ENCODE data around the gene STK32B. TPM values are rescaled to one million over a fixed set of nuclear protein-coding genes. Genes with fewer than 3 reads are reported as not detected.

The STK32B gene
- total RNA-seq, 1 experiment from 2014 or later = 1.1 TPM

DNA sequence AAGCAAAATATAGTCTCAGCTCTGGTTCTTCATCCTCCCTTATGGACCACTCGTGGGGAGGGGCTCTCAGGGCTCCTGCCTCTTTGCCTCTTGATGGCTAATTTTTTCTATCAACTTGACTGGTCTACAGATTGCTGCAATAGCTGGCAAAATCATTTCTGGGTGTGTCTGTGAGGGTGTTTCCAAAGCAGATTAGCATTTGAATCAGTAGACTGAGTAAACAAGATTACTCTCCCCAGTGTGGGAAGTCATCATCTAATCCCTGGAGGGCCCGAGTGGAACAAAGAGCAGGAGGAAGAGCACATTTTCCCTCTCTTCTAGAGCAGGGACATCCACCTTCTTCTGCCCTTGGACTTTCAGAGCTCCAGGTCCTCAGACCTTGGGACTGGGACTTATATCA, 153.5 kb downstream of the STK32B start:
- Histone ChIP-seq H3K4me2 (ENCODE audit: low read length) (no peak overlapping the region), H4K20me1 (ENCODE audit: low read length) (no peaks in the 10 kb centered on the region), H3K79me2 (ENCODE audit: low read length) (no peaks in the 10 kb centered on the region), H3K4me3 (ENCODE audit: low read length) (no peak overlapping the region), H3K9ac (ENCODE audit: low read length) (no peak overlapping the region), H3K4me1 (ENCODE audit: insufficient read depth, low read length) (peaks cover 6% of the 10 kb centered on the region), H3K27ac (ENCODE audit: low read length) (no peak overlapping the region; the same call in 1 of the 2 replicates), H3K27me3 (ENCODE audit: low read length) (no peaks in the 10 kb centered on the region), H2AFZ (ENCODE audit: low read length) (no peak overlapping the region), H3K36me3 (ENCODE audit: low read depth, low read length) (no peaks in the 10 kb centered on the region), H3F3A (ENCODE audit: low read length, unreplicated experiment) (no peaks in the 10 kb centered on the region), H3K9me3 (ENCODE audit: low read length) (no peaks in the 10 kb centered on the region), H3K9me2 (replicated peaks; ENCODE audit: low read length) (no peaks in the 10 kb centered on the region)
- ChIA-PET CTCF (no interaction called here), POLR2A (ENCODE audit: unreplicated experiment) (no interaction called here)
- peak; percentile 40 for DNase-seq
- BruUV-seq (replicated peaks) = no TSS peak
- ATAC-seq = no peak
- TF ChIP-seq, protein P1, sequence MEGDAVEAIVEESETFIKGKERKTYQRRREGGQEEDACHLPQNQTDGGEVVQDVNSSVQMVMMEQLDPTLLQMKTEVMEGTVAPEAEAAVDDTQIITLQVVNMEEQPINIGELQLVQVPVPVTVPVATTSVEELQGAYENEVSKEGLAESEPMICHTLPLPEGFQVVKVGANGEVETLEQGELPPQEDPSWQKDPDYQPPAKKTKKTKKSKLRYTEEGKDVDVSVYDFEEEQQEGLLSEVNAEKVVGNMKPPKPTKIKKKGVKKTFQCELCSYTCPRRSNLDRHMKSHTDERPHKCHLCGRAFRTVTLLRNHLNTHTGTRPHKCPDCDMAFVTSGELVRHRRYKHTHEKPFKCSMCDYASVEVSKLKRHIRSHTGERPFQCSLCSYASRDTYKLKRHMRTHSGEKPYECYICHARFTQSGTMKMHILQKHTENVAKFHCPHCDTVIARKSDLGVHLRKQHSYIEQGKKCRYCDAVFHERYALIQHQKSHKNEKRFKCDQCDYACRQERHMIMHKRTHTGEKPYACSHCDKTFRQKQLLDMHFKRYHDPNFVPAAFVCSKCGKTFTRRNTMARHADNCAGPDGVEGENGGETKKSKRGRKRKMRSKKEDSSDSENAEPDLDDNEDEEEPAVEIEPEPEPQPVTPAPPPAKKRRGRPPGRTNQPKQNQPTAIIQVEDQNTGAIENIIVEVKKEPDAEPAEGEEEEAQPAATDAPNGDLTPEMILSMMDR (conservative IDR thresholded peaks at IDR 0.05; ENCODE audit: low read depth, low read length) = no peak
- no peak for TF ChIP-seq EZH2phosphoT487 (IDR thresholded peaks at IDR 0.05; ENCODE audit: borderline replicate concordance, low read length)
- no peak for TF ChIP-seq EZH2 (IDR thresholded peaks at IDR 0.05; ENCODE audit: low read length, unreplicated experiment)
- intact Hi-C loops (cut with micrococcal nuclease) = no loop called here

DNA sequence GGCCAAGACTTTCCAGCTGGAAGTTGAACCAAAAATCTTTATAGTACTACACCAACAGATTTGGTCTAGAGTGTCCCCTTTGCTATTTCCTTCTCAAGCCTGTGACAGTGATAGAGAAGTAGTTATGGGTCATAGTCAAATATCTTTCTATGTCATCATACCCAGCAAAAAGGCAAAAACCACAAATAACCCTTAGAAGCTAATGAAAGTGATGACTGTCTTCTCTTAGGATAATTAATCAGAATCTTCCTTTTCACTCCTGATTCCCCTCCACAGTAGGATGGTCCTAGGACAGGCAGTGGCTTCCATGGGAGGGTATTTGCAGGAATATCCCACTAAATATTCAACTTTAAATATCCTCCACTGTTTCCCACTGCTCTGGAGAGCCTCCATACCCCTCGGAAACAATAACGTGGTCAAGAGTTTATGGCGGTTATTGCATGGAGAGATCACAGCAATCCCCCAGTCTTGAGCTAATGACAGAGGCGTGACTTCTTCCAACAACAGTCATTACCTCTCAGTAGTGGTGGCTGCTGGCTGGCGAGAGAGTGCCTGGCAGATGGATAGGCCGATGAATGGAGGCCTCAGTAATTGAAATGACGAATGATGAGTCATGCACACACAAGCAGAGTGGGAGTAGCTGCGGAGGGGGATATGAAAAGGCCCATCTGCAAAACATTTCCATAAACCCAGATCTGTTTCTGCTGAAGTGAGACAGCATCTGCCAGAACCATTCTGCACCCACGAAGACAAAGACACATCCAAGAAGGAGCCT, 154.9 kb downstream of the STK32B start:
- no peaks in the 10 kb centered on the region for H3K9me2 ChIP-seq (replicated peaks; ENCODE audit: low read length)
- no peak overlapping the region for H3K4me3 ChIP-seq (ENCODE audit: low read length)
- peaks cover 6% of the 10 kb centered on the region for H3K4me1 ChIP-seq (ENCODE audit: insufficient read depth, low read length)
- peak; percentile 80 for ATAC-seq
- no peaks in the 10 kb centered on the region for H3K9me3 ChIP-seq (ENCODE audit: low read length)
- H3K27me3 ChIP-seq (ENCODE audit: low read length) = no peaks in the 10 kb centered on the region
- no peak overlapping the region for H3K9ac ChIP-seq (ENCODE audit: low read length)
- peak; percentile 69 for DNase-seq
- H3K36me3 ChIP-seq (ENCODE audit: low read depth, low read length) = no peaks in the 10 kb centered on the region
- intact Hi-C loops (cut with micrococcal nuclease) = no loop called here
- H3F3A ChIP-seq (ENCODE audit: low read length, unreplicated experiment) = no peaks in the 10 kb centered on the region
- ChIA-PET CTCF (no interaction called here), POLR2A (ENCODE audit: unreplicated experiment) (no interaction called here)
- no peak overlapping the region for H2AFZ ChIP-seq (ENCODE audit: low read length)
- TF ChIP-seq EZH2phosphoT487 (IDR thresholded peaks at IDR 0.05; ENCODE audit: borderline replicate concordance, low read length) (no peak), EZH2 (IDR thresholded peaks at IDR 0.05; ENCODE audit: low read length, unreplicated experiment) (no peak)
- TF ChIP-seq, protein P1 (conservative IDR thresholded peaks at IDR 0.05; ENCODE audit: low read depth, low read length) = no peak
- H3K4me2 ChIP-seq (ENCODE audit: low read length) = no peak overlapping the region
- peak overlapping the region; percentile 55 for H3K27ac ChIP-seq (ENCODE audit: low read length)
- BruUV-seq (replicated peaks) = no TSS peak
- H4K20me1 ChIP-seq (ENCODE audit: low read length) = no peaks in the 10 kb centered on the region
- no peaks in the 10 kb centered on the region for H3K79me2 ChIP-seq (ENCODE audit: low read length)

DNA sequence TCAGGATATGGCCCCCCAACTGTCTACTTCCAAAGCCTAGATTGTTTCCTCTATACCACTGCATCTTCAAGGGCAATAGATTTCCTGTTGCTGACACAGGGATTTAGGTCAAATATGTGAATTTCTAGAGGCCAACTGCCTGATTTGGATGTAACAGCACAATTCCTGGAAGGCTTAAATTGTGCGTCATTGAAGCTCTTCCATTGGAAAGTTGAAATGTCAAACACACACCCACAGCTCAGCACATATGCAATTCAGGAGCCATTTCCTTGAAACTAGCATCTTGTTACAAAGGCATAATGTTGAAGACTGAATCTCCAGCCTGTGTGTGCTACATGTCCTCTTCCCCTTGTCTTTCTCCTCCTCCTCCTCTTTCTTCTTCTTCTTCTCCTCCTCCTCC, 158.6 kb downstream of the STK32B start:
- Histone ChIP-seq H3K27ac (ENCODE audit: low read length) (no peak overlapping the region), H3K9me3 (ENCODE audit: low read length) (no peaks in the 10 kb centered on the region), H3K9me2 (replicated peaks; ENCODE audit: low read length) (no peaks in the 10 kb centered on the region), H3K4me1 (ENCODE audit: insufficient read depth, low read length) (peaks cover 15% of the 10 kb centered on the region), H3K27me3 (ENCODE audit: low read length) (peaks cover 12% of the 10 kb centered on the region), H3K79me2 (ENCODE audit: low read length) (no peaks in the 10 kb centered on the region), H3F3A (ENCODE audit: low read length, unreplicated experiment) (no peaks in the 10 kb centered on the region), H4K20me1 (ENCODE audit: low read length) (no peaks in the 10 kb centered on the region), H3K36me3 (ENCODE audit: low read depth, low read length) (no peaks in the 10 kb centered on the region), H3K9ac (ENCODE audit: low read length) (no peak overlapping the region), H2AFZ (ENCODE audit: low read length) (no peak overlapping the region), H3K4me2 (ENCODE audit: low read length) (no peak overlapping the region), H3K4me3 (ENCODE audit: low read length) (no peak overlapping the region)
- ATAC-seq = no peak
- no TSS peak for BruUV-seq (replicated peaks)
- TF ChIP-seq, protein P1 (conservative IDR thresholded peaks at IDR 0.05; ENCODE audit: low read depth, low read length) = no peak
- TF ChIP-seq EZH2phosphoT487 (IDR thresholded peaks at IDR 0.05; ENCODE audit: borderline replicate concordance, low read length) (no peak), EZH2 (IDR thresholded peaks at IDR 0.05; ENCODE audit: low read length, unreplicated experiment) (no peak)
- no peak for DNase-seq
- intact Hi-C loops (cut with micrococcal nuclease) = no loop called here
- ChIA-PET POLR2A (ENCODE audit: unreplicated experiment) (no interaction called here), CTCF (no interaction called here)
